ENCODE measurements around the gene ZFP30. TPM values are rescaled to one million over a fixed set of nuclear protein-coding genes. Genes with fewer than 3 reads are reported as not detected.
"Not testable (repeated sequence)": the region's sequence is repeated elsewhere in the genome, so short reads cannot be mapped to it uniquely, and the experiment has no call there.

The ZFP30 gene
- total and polyA plus RNA-seq, 2 experiments from 2014 or later, result 2.1 to 6.3 TPM

DNA sequence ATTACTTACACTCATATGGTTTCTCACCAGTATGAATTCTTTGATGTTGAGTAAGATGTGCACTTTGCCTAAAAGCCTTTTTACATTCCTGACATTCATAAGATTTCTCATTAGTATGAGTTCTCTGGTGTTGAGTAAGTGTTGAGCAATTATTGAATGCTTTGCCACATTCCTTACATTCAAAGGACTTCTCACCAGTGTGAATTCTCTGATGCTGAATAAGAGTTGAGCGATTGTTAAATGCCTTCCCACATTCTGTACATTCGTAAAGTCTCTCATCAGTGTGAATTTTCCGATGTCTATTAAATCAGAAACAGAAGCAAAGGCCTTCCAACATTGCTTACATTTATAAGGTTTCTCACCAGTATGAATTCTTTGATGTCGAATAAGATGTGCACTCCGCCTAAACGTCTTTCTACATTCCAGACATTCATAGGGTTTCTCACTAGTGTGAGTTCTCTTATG, 14.2 kb upstream of the ZFP30 start (continued):
- TF ChIP-seq, protein P1, sequence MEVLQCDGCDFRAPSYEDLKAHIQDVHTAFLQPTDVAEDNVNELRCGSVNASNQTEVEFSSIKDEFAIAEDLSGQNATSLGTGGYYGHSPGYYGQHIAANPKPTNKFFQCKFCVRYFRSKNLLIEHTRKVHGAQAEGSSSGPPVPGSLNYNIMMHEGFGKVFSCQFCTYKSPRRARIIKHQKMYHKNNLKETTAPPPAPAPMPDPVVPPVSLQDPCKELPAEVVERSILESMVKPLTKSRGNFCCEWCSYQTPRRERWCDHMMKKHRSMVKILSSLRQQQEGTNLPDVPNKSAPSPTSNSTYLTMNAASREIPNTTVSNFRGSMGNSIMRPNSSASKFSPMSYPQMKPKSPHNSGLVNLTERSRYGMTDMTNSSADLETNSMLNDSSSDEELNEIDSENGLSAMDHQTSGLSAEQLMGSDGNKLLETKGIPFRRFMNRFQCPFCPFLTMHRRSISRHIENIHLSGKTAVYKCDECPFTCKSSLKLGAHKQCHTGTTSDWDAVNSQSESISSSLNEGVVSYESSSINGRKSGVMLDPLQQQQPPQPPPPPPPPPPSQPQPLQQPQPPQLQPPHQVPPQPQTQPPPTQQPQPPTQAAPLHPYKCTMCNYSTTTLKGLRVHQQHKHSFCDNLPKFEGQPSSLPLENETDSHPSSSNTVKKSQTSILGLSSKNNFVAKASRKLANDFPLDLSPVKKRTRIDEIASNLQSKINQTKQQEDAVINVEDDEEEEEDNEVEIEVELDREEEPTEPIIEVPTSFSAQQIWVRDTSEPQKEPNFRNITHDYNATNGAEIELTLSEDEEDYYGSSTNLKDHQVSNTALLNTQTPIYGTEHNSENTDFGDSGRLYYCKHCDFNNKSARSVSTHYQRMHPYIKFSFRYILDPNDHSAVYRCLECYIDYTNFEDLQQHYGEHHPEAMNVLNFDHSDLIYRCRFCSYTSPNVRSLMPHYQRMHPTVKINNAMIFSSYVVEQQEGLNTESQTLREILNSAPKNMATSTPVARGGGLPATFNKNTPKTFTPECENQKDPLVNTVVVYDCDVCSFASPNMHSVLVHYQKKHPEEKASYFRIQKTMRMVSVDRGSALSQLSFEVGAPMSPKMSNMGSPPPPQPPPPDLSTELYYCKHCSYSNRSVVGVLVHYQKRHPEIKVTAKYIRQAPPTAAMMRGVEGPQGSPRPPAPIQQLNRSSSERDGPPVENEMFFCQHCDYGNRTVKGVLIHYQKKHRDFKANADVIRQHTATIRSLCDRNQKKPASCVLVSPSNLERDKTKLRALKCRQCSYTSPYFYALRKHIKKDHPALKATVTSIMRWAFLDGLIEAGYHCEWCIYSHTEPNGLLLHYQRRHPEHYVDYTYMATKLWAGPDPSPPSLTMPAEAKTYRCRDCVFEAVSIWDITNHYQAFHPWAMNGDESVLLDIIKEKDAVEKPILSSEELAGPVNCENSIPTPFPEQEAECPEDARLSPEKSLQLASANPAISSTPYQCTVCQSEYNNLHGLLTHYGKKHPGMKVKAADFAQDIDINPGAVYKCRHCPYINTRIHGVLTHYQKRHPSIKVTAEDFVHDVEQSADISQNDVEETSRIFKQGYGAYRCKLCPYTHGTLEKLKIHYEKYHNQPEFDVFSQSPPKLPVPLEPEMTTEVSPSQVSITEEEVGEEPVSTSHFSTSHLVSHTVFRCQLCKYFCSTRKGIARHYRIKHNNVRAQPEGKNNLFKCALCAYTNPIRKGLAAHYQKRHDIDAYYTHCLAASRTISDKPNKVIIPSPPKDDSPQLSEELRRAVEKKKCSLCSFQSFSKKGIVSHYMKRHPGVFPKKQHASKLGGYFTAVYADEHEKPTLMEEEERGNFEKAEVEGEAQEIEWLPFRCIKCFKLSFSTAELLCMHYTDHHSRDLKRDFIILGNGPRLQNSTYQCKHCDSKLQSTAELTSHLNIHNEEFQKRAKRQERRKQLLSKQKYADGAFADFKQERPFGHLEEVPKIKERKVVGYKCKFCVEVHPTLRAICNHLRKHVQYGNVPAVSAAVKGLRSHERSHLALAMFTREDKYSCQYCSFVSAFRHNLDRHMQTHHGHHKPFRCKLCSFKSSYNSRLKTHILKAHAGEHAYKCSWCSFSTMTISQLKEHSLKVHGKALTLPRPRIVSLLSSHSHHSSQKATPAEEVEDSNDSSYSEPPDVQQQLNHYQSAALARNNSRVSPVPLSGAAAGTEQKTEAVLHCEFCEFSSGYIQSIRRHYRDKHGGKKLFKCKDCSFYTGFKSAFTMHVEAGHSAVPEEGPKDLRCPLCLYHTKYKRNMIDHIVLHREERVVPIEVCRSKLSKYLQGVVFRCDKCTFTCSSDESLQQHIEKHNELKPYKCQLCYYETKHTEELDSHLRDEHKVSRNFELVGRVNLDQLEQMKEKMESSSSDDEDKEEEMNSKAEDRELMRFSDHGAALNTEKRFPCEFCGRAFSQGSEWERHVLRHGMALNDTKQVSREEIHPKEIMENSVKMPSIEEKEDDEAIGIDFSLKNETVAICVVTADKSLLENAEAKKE (CRISPR knock-in tag; IDR thresholded peaks at IDR 0.05), result no peak

- H3K27me3 Mint-ChIP-seq (ENCODE audit: insufficient read depth, low read depth, poor library complexity), result peaks cover 18% of the 10 kb centered on the region
- not testable (repeated sequence) for H2AFZ ChIP-seq; H3K4me2 ChIP-seq; H3K9me2 ChIP-seq (ENCODE audit: insufficient read depth); H3K36me3 ChIP-seq (ENCODE audit: insufficient read depth); H3K27ac Mint-ChIP-seq; ATAC-seq; H4K20me1 ChIP-seq (replicated peaks; ENCODE audit: insufficient read depth); H3K36me3 Mint-ChIP-seq (ENCODE audit: low read depth); H3K27ac ChIP-seq (ENCODE audit: low read depth); DNase-seq (ENCODE audit: low spot score); H3F3A ChIP-seq (replicated peaks; ENCODE audit: low read depth); H3K4me3 ChIP-seq
- H3K4me1 Mint-ChIP-seq, result peaks cover 17% of the 10 kb centered on the region
- H3K4me3 Mint-ChIP-seq, result peak overlapping the region; percentile 85
- H3K9me3 Mint-ChIP-seq, result peaks cover 21% of the 10 kb centered on the region
- peaks cover 10% of the 10 kb centered on the region for H3K4me1 ChIP-seq (ENCODE audit: insufficient read depth)
- H3K27me3 ChIP-seq (ENCODE audit: insufficient read depth), result peaks cover 40% of the 10 kb centered on the region
- H3K79me2 ChIP-seq (replicated peaks; ENCODE audit: insufficient read depth), result peaks cover 17% of the 10 kb centered on the region
Measured at GRCh38 chr19:37657157-37657556, 1.9 kb upstream of the ZFP30 start.

- Histone ChIP-seq H3K36me3 (ENCODE audit: insufficient read depth) (no peaks in the 10 kb centered on the region), H3K4me1 (ENCODE audit: insufficient read depth) (peaks cover 10% of the 10 kb centered on the region), H3K79me2 (replicated peaks; ENCODE audit: insufficient read depth) (peaks cover 22% of the 10 kb centered on the region), H3K27me3 (ENCODE audit: insufficient read depth) (peaks cover 40% of the 10 kb centered on the region), H3K9me2 (ENCODE audit: insufficient read depth) (no peaks in the 10 kb centered on the region), H3K4me2 (peak overlapping the region; percentile 95), H2AFZ (peak overlapping the region; percentile 97), H3K27ac (ENCODE audit: low read depth) (no peak overlapping the region; the same call in 1 of the 2 replicates), H4K20me1 (replicated peaks; ENCODE audit: insufficient read depth) (peaks cover 5% of the 10 kb centered on the region), H3K4me3 (peak overlapping the region; percentile 88), H3F3A (replicated peaks; ENCODE audit: low read depth) (peaks cover 6% of the 10 kb centered on the region; the same call in 1 of the 2 replicates)
- peak; percentile 74 for TF ChIP-seq CREB1 (CRISPR knock-in tag; IDR thresholded peaks at IDR 0.05; ENCODE audit: low read depth)
- no peak for TF ChIP-seq ZNF114 (CRISPR knock-in tag; IDR thresholded peaks at IDR 0.05)
- TF ChIP-seq EZH2 (IDR thresholded peaks at IDR 0.05; ENCODE audit: low read depth, unreplicated experiment), result no peak
- TF ChIP-seq STAT1 (IDR thresholded peaks at IDR 0.05; ENCODE audit: unreplicated experiment), result no peak
- peak; percentile 50 for TF ChIP-seq POLR2AphosphoS5 (IDR thresholded peaks at IDR 0.05; ENCODE audit: low read depth)
- no peak for TF ChIP-seq JUNB (IDR thresholded peaks at IDR 0.05; ENCODE audit: unreplicated experiment)
- TF ChIP-seq ZNF331 (CRISPR knock-in tag; IDR thresholded peaks at IDR 0.05; ENCODE audit: low read depth), result no peak
- Mint-ChIP-seq H3K36me3 (ENCODE audit: low read depth) (no peaks in the 10 kb centered on the region; the same call in 1 of the 3 replicates), H3K4me3 (peak overlapping the region; percentile 85), H3K27me3 (ENCODE audit: insufficient read depth, low read depth, poor library complexity) (peaks cover 18% of the 10 kb centered on the region), H3K4me1 (peaks cover 17% of the 10 kb centered on the region), H3K27ac (peak overlapping the region; percentile 90), H3K9me3 (peaks cover 12% of the 10 kb centered on the region; the same call in 2 of the 3 replicates)
- DNase-seq (ENCODE audit: low spot score) (peak; percentile 87), ATAC-seq (peak; percentile 85)
Measured at GRCh38 chr19:37655689-37656371, 565 bp upstream of the ZFP30 start.
